ENCODE data around the gene BIRC5.
A peak's percentile ranks its signal among the peaks of the same experiment; 100 is the strongest.

The BIRC5 gene

GRCh38 chr17:78183916-78184315 lies 30.1 kb upstream of the BIRC5 start:
- no peak for DNase-seq (ENCODE audit: low read depth, low spot score)

GRCh38 chr17:78184351-78184750 lies 29.7 kb upstream of the BIRC5 start:
- no peak for DNase-seq (ENCODE audit: low read depth, low spot score)

GRCh38 chr17:78184868-78185267 lies 29.2 kb upstream of the BIRC5 start:
- no peak for DNase-seq (ENCODE audit: low read depth, low spot score)

GRCh38 chr17:78185981-78186691 lies 27.9 kb upstream of the BIRC5 start:
- DNase-seq (ENCODE audit: low read depth, low spot score): no peak

GRCh38 chr17:78186692-78187595 lies 27.1 kb upstream of the BIRC5 start, which contains the start of the genes AFMID and TK1:
Gene AFMID, plus strand, starts transcription at chr17:78187362. Its CDS starts 9 bp downstream, at chr17:78187371.
Gene TK1, minus strand, starts transcription at chr17:78187052. Its CDS starts 58 bp downstream, at chr17:78186994.
- peak; percentile 94 for DNase-seq (ENCODE audit: low read depth, low spot score)

- DNase-seq (ENCODE audit: low read depth, low spot score): no peak
Measured at GRCh38 chr17:78196716-78197115, 17.3 kb upstream of the BIRC5 start.

GRCh38 chr17:78197147-78197832 lies 16.8 kb upstream of the BIRC5 start:
- no peak for DNase-seq (ENCODE audit: low read depth, low spot score)

GRCh38 chr17:78200451-78200850 lies 13.6 kb upstream of the BIRC5 start:
- DNase-seq (ENCODE audit: low read depth, low spot score): no peak

GRCh38 chr17:78202666-78203065 lies 11.4 kb upstream of the BIRC5 start:
- DNase-seq (ENCODE audit: low read depth, low spot score): no peak

GRCh38 chr17:78204387-78205123 lies 9.5 kb upstream of the BIRC5 start:
- no peak for DNase-seq (ENCODE audit: low read depth, low spot score)

GRCh38 chr17:78205124-78205775 lies 8.8 kb upstream of the BIRC5 start:
- DNase-seq (ENCODE audit: low read depth, low spot score): no peak

- DNase-seq (ENCODE audit: low read depth, low spot score): no peak
Measured at GRCh38 chr17:78206298-78206697, 7.8 kb upstream of the BIRC5 start.

GRCh38 chr17:78208486-78208885 lies 5.6 kb upstream of the BIRC5 start:
- DNase-seq (ENCODE audit: low read depth, low spot score): no peak

- DNase-seq (ENCODE audit: low read depth, low spot score): no peak
Measured at GRCh38 chr17:78210111-78210510, 3.9 kb upstream of the BIRC5 start.

- no peak for DNase-seq (ENCODE audit: low read depth, low spot score)
Measured at GRCh38 chr17:78211032-78211431, 3.0 kb upstream of the BIRC5 start.

GRCh38 chr17:78214706-78215061 lies 631 bp downstream of the BIRC5 start:
- DNase-seq (ENCODE audit: low read depth, low spot score): no peak

- no peak for DNase-seq (ENCODE audit: low read depth, low spot score)
Measured at GRCh38 chr17:78219396-78220150, 5.5 kb downstream of the BIRC5 start.

- no peak for DNase-seq (ENCODE audit: low read depth, low spot score)
Measured at GRCh38 chr17:78223061-78223460, 9.0 kb downstream of the BIRC5 start.

GRCh38 chr17:78223765-78224164 lies 9.7 kb downstream of the BIRC5 start:
- DNase-seq (ENCODE audit: low read depth, low spot score): no peak

All from brain pericyte (primary cell).